Fibroblast of lung (primary cell): ENCODE measurements around the gene KLC4.

Experiments used
- EZH2 ChIP-seq: IDR thresholded peaks from 2 replicates; pipeline ENCODE4 v1.5.1; 2012; ENCODE audit warnings: low read length, control low read depth, mild to moderate bottlenecking; ENCODE audit errors: missing control alignments
- TF ChIP-seq, protein P1 (sequence below), 2 donors: IDR thresholded peaks in 1 of 2; conservative IDR thresholded peaks in 1 of 2; 1 replicate in 1 of 2; 2 replicates in 1 of 2; pipeline ENCODE4 v1.5.1; 2011 to 2012; ENCODE audit warnings: low read length in 2 of 2, control low read depth in 1 of 2, inconsistent platforms in 1 of 2, low read depth in 1 of 2, mild to moderate bottlenecking in 1 of 2

DNA sequence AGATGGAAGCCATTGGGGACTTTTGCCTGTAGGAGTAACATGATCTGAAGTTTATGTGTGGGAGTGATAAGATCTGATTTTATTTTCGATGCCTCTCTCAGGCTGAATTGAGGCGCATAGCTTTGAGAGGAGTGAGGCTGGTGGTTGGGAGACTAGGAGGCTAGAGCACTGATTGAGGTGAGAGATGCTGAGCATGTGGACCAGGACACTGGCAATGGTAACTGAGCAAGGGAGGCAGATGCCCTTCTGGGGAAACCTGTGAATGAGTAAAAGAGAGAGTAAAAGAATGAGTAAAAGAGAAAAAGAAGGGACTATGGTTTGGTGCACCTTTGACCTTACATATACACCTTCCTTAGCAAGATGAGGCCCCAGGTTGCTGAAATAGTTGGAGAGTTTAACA is 35.0 kb upstream of the KLC4 start:
- TF ChIP-seq, protein P1, sequence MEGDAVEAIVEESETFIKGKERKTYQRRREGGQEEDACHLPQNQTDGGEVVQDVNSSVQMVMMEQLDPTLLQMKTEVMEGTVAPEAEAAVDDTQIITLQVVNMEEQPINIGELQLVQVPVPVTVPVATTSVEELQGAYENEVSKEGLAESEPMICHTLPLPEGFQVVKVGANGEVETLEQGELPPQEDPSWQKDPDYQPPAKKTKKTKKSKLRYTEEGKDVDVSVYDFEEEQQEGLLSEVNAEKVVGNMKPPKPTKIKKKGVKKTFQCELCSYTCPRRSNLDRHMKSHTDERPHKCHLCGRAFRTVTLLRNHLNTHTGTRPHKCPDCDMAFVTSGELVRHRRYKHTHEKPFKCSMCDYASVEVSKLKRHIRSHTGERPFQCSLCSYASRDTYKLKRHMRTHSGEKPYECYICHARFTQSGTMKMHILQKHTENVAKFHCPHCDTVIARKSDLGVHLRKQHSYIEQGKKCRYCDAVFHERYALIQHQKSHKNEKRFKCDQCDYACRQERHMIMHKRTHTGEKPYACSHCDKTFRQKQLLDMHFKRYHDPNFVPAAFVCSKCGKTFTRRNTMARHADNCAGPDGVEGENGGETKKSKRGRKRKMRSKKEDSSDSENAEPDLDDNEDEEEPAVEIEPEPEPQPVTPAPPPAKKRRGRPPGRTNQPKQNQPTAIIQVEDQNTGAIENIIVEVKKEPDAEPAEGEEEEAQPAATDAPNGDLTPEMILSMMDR (conservative IDR thresholded peaks at IDR 0.05 in 1 of 2, IDR thresholded peaks at IDR 0.05 in 1 of 2; ENCODE audit: low read depth in 1 of 2, low read length in 2 of 2), result no peak
- no peak for TF ChIP-seq EZH2
